Choroid plexus epithelial cell (primary cell): ENCODE results near the gene NR4A3.

Experiments
- DNase-seq: peaks from one replicate; pipeline ENCODE4 v3.0.0-alpha.2; 2010; ENCODE audit warnings: low read depth
- H3K4me3 ChIP-seq: 2 replicates; pipeline ENCODE4 v1.5.1; 2011; ENCODE audit warnings: low read depth, mild to moderate bottlenecking, control low read depth, low read length, moderate library complexity
- CTCF ChIP-seq: conservative IDR thresholded peaks from 2 replicates; pipeline ENCODE4 v1.5.1; 2011; ENCODE audit warnings: low read depth, mild to moderate bottlenecking, control low read depth, inconsistent platforms, low read length, moderate library complexity

Gene NR4A3

GRCh38 chr9:99807276-99807852 is 14.3 kb upstream of the NR4A3 start:
- no peak overlapping the region for H3K4me3 ChIP-seq
- peak; percentile 77 for DNase-seq
- peak; percentile 88 for TF ChIP-seq CTCF

- H3K4me3 ChIP-seq, result no peak overlapping the region
- no peak for TF ChIP-seq CTCF
- no peak for DNase-seq
These were observed 13.7 kb upstream of the NR4A3 start for GRCh38 chr9:99807956-99808355.

- no peak for TF ChIP-seq CTCF
- DNase-seq, result no peak
- H3K4me3 ChIP-seq, result no peak overlapping the region
These were observed 13.2 kb upstream of the NR4A3 start for GRCh38 chr9:99808454-99808853.

- no peak overlapping the region for H3K4me3 ChIP-seq
- no peak for TF ChIP-seq CTCF
- DNase-seq, result no peak
These were observed 11.9 kb upstream of the NR4A3 start for GRCh38 chr9:99809586-99810319.

GRCh38 chr9:99811172-99811571 is 10.5 kb upstream of the NR4A3 start:
- no peak overlapping the region for H3K4me3 ChIP-seq
- DNase-seq, result no peak
- no peak for TF ChIP-seq CTCF

GRCh38 chr9:99811598-99812383 is 9.9 kb upstream of the NR4A3 start:
- no peak for TF ChIP-seq CTCF
- H3K4me3 ChIP-seq, result no peak overlapping the region
- no peak for DNase-seq
